GF-D8 (cell line): ENCODE measurements around the gene LSP1.

Source experiments
- DNase-seq: peaks from one replicate; lab custom pipeline; 2025; lab: John Stamatoyannopoulos, UW

Gene LSP1

DNA sequence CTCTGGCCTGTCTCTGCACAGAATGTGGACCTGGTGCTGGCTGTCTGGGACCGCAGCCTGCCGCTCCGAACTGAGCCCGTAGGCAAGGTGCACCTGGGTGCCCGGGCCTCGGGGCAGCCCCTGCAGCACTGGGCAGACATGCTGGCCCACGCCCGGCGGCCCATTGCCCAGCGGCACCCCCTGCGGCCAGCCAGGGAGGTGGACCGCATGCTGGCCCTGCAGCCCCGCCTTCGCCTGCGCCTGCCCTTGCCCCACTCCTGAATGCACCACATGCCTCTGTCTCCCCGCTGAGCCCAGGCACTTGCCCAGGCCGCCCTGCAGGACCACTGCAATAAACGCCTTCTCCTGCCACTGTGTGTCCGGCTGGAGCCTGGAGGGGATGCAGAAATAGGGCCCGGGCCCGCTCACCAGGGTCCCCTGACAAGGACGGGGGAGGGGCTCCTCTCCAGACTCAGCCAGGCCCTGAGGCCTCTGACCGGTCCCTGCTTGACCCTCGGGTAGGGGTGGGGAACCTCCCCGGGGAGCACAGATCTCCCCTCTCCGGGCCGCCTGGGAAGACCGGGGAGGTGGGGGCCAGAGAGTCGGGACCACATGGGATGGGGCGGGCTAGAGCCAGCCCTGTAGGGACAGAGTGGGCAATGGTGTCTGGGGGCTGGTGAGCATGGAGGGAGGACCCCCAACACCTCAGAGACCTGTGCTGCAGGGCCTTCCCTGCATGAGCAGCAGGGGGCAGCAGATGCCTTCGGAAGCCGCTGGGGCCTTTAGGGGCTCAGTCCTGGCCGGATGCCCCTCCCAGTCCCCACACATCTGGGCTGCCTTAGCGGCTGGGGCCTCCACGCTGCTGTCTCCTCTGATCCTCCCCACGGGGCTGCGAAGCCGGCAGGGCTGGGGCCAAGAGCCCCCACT is 15.5 kb upstream of the LSP1 start:
- DNase-seq = no peak

DNA sequence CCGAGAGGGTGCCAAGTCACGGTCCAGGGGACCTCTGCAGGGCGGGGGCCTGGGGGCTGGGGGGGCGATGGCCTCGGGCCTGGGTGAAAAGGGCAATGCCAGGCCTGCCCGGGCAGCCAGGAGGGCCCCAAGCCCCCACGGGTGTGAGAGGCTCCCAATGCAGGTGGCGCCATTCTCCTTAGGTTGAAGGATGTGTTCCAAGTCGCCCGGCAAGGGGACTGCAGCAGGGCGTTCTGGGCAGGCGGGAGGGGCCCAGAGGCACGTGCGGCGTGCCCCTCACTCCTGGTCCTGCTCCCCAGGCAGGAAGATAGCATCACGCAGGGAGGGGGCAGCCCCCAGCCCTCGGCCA is 14.8 kb upstream of the LSP1 start:
- DNase-seq = no peak

DNA sequence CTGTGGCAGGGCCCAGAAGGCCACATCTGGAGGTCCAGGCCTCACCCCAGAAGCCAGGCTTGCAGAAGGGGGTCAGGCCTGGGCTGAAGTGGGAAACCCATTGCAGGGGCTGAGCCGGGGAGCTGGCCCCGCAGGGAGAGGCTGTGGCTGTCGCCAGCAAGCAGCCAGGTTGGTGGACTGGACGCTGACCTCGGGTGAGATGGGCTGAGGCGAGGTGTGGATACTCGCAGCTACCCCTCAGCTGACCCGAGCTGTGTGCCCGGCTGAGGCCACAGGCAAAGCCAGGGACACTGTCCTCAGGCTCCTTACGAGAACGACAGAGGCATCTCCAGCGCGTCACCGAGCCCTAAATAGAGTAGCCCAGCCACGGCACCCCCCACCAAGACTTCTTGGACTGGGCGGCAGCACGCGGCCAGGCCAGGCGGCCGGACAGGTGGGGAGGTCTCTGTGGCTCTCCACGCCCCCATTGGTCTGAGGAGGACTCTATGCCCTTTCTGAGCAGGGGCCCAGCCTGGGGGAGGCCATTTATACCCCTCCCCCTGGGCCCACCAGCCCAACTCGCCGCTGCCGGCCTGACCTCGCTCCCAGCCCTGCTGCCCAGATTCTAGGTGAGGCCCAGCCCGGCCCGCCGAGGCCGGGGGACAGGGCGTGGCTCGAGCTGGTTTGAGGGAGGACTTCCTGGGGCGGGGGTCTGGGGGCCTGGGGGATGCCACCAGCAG is 14.3 kb upstream of the LSP1 start, which contains the start of gene TNNI2:
Gene TNNI2, plus strand, starts transcription at position 556 of the 719 bp plus-strand sequence. CDS start 716 bp downstream, outside the sequence.
- no peak for DNase-seq

DNA sequence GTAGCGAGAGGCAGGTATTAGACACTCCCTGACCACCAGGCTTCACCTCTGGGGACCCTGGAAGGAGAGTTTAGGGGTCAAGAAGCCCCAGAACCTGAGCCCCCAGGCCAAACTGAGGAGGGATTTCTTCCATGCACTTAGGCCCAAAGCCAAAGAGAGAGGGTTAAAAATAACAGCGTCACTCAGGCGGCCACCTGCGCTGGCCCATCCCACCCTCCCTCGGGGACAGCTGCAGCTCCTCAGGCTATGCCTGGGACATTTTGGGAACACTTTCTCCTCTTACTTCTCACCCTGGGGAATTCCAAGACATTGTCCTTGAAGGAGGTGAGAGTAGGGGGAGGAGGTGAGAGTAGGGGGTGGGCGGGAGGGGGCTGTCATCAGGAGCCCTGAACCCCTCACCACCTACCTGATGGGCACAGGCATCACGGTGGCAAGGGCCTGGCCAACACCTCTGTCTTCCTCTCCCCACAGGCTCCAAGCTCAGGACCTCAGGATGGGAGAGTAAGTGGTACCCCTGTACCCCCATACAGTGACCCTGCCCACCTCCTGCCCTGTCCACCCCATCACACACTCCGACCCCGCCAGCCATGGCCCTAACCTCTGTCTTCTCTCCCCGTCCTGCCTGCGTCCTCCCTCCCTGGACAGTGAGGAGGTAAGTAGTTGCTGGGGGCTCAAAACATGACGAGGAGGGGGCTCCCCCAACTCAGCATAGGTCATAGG is 13.5 kb upstream of the LSP1 start:
- DNase-seq = no peak

DNA sequence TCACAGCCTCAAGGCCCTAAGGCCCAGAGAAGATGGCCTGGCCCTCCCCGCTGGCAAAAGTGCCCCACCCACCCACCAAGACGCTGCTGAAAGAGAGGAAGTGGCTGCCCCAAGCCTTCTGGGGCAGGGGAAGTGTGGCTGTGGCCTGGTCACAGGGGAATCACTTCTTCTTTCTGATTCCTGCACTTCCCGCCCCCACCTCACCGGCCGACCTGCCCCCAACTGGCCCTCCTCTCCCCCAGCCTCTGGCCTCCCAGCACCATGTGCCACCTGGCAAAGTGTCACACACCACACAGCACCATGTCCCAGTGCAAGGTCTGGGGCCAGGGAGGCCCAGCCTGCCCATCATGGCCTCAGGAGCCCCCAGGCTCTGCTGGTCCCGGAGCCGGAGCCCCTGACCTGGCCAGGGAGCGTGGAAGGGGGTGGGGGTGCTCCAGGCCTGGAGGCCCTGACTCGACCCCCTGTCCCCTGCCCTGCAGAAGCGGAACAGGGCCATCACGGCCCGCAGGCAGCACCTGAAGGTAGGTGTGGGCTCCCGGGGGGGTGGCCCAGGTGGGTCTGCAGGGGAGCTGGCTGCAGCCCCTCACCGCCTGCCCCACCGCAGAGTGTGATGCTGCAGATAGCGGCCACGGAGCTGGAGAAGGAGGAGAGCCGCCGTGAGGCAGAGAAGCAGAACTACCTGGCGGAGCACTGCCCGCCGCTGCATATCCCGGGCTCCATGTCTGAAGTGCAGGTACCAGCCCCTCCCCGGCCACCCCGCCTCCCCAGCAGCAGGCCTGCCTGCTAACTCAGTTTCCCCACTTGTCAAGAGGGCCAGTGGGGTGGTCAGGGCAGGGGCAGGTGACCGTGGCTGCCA is 12.7 kb upstream of the LSP1 start:
- DNase-seq = peak; percentile 8

DNA sequence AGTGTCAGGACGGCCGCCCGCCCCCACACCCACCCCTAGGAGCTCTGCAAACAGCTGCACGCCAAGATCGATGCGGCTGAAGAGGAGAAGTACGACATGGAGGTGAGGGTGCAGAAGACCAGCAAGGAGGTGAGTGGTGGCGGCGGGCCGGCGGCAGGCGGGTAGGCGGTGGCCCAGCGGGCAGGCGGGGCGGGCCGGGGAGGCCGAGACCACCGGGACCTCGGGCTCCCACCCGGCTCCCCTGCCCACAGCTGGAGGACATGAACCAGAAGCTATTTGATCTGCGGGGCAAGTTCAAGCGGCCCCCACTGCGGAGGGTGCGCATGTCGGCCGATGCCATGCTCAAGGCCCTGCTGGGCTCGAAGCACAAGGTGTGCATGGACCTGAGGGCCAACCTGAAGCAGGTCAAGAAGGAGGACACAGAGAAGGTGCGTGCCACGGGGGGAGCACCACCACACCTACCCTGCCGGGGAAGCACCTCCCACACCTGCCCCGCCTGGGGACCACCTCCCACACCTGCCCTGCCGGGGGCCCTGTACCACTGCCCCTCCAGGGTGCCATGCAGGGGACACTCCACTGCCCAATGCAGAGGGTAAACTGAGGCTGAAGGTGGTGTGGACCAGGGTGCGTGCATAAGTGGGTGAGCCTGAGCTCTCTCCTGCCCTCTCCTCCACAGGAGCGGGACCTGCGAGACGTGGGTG is 12.0 kb upstream of the LSP1 start:
- no peak for DNase-seq

DNA sequence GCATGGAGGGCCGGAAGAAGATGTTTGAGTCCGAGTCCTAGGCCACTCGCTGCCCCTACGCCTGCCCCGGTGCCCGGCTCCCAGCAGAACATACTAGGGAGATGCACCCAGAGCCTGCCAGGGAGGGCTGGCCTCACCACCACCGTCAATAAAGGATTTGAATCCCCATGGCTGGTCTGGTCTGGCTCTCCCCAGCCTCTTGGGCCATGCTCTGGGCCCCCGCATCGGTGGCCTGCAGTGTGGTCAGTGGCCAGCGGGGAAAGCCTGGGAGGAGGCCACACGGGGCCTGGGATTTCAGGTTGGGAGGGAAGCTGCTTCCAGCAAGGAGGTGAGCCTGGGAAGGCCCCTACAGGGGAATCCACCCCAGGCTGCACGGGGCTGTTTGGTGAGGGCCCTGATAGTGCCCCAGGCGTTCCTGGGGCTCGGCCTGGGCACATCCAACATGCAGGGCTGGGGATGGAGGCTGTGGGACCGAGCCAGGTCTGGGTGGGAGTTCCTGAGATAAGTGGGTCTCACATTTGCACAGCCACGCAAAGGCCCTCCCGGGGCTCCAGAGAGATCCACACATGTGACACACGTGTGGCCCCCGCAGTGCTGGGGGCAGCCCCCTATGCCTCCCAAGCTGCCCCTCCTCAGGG is 11.3 kb upstream of the LSP1 start:
- no peak for DNase-seq

DNA sequence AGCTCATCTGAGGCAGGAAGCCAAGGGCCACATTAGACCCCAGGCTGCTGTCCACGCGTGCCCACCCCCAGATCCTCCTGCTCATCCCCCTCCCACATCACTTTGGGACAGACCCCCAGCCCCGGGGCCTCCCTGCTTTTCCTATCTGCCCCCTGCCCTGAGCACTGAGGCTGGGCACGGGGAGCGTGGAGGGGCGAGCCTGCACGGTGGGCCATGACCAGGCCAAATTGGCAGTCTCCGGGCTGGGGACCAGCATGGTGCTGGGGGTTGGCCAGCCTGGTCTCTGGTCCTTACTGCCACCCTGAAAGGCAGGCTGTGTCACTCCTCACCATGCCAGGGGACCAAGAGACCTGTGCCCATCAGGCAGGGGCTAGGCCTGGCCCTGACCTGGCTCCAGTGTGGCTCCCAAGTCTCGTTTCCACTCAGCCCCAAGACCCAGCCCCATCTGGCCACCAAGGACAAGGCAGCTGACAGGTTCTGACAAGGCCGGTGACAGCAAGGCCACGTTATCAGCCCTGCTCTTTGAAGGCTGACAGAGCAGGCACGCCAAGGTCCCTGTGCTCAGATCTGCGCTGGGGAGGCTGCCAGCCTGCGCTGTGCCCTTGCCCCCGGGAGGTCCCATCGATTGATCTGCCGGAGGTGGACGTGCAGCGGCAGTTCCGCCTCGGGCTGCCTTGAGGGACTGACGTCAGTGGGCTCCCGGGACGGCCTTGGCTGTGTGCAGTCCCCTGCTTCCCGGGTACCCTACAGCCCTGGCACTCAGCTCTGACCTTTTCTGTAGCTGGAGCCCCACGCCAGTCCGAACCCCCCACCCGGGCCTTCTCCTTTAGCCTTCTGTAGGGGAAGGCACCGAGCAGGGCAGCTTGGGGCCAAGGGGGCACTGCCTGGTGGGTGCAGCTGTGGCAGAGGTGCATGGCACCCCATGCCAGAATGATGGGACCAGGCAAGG is 10.5 kb upstream of the LSP1 start:
- DNase-seq = no peak

DNA sequence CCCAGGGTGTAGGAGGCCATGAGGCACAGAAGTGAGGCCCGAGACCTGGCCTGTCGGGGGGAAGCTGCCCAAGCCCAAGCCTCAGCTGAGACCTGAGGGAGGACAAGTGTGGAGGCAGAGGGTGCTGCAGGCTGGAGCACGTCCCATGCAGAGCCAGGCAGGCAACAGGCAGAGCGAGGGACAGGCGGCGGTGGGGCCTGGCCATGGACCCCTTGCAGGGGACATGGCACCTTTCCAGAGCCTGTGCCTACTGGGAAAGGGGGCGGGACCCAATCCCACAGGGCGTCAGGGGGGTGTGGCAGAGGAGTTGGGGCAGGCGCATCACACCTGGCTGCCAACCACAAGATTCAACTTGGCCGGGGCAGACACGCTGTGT is 9.8 kb upstream of the LSP1 start:
- DNase-seq = no peak

DNA sequence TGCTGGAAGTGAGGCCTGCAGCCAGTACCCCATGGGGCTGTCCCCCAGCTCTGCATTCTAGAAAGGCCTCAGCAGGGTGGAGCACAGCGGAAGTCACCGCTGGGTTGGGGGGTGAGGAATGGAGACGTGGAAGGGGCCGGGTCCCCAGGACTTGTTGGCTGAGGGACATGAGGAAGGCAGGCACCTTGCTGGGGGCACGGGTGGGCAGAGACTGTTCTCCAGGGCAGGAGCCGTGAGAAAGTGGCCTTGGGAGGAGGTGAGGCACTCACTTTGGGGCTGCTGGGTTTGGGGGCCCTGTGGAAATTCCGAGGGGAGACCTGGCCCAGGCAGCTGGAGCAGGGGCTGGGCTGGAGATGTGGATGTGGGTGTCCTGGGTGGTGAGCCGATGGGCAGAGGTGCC is 9.1 kb upstream of the LSP1 start:
- no peak for DNase-seq

DNA sequence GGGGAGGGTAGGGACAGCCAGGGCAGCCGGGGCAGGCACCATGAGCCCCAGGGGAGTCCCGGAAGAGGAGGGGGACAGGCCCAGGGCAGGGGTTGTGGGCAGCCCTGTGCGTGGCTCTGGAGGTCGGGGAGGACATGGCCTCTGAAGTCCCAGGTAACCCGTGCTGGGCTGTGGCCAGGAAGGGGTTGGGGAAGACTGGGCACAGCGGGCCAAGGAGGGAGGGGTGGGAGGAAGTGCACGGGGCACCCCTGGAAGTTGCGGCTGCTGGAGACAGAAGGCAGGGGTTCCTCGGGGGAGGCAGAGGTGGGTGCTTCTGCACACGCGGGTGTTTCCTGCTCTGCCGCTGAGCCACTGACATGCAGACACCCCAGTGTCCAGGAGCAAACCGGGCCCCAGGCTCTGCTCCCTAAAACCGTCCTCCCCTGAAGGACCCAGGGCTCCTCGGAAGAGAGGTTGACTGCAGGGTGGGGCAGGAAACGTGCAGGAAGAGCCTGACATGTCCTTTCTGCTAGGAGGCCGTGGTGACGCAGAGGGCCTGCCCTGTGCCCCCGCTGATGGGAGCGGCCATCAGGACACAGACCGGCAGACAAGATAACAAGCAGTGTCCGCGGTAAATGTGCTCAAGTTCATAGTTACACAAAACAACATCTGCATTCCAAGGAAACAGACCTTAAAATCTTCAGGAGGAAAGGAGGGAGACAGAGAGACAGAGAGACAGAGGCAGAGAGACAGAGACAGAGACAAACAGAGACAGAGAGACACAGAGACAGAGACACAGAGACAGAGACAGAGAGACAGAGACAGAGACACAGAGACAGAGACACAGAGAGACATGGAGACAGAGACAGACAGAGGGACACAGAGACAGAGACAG is 8.4 kb upstream of the LSP1 start:
- no peak for DNase-seq

DNA sequence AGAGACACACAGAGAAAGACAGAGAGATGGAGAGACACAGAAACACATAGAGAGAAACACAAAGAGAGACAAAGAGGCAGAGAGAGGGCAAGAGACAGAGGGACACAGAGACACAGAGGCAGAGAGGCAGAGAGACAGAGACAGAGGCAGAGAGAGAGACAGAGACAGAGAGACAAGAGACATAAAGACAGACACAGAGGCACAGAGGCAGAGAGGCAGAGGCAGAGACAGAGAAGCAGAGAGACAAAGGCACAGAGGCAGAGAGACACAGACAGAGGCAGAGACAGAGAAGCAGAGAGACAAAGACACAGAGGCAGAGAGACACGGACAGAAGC is 7.8 kb upstream of the LSP1 start:
- no peak for DNase-seq

DNA sequence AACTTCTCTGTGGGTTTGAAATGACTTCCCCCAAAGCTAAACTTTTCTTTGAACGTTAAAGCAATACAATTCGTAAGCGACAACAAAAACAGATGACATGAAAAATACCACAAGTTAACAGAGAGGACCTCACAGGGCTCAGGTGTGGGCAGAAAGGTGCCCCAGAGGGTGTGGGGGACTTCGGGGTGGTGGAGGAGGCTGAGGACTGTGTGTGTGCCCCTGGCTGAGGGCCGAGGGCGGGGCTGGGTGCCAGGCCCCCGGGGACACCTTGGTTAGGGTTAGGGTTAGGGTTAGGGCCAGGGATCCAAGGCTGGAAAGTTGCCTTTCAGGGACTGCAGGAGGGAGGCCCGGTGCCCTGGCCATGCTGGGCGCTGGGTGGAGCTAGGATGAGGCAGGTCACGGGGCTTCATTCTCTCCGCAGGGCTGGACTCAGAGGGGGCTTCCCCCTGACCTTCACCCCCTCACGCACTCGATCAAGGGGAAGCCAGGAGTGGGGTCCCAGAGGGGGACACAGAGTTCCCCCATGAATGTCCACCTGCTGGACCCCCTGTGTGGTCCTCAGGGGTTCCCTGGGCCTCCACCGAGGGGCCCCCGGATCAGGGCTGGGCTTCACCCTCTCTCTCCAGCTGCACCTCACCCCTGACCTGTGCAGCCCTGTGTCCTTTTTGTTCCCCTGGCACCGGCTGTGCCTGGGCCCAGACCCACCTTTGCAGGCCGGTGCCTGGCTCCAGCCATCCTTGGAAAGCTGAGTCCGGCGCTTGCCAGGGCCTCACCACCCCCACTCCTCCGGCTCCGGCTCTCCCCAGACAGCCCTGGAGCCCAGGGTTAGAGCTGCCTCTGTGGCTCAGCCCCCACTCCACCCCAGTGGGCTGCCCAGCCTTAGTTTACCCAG is 7.1 kb upstream of the LSP1 start:
- no peak for DNase-seq

DNA sequence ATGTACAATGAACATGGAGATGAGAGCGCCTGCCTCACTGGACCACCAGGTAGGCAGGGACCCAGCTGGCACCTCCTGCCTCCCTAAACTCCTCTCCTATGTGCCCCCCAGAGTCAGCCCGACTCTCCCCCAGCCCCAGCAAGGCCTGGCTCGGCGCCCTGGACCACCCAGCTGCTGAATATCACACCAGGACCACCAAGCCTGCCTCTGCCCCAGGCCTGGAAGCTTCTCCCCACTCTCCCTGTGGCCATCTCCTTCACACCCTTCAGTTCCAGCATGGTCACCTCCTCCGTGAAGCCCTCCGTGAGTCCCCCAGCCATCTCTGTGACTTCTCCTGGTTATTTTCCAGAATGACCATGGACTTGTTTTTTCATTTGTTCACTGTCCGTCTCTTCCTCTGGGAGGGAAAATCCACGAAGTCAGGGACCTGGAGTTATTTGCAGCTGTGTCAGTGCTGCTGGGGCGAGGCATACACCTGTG is 6.4 kb upstream of the LSP1 start:
- DNase-seq = no peak

DNA sequence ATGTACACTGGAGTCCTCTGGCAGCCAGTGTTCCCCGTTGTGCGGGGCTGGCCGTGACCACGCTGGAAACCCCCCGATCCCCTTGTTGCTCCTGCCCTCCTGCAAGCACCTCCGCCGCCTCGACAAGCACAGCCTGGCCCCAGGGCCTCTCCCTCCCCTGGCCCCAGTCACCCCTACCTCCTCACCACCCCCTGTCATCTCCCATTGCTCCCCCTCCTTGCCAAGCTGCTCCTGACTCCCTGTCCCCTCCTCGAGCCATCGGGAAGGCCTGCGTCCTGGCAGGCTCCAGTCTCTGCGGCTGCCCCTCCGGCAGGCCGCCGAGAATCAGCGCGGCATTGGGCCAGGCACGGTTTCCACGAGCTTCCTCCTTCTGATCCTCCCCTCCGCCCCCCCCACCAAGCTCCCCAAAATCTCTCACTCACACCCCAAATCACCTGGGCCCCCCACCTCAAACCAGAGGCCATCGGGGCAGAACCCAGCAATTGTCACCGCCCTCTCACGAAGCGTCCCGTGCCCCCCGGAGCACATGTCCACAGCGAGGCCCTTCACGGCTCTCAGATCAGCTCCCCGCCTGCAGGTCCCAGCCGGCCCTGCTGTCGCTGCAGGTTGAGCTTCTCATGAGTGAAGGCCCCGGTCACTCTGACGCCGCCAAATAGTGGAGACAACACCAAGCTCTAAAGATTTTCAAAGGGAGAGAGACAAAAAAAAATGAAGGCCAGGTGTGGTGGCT is 5.7 kb upstream of the LSP1 start:
- DNase-seq = no peak

DNA sequence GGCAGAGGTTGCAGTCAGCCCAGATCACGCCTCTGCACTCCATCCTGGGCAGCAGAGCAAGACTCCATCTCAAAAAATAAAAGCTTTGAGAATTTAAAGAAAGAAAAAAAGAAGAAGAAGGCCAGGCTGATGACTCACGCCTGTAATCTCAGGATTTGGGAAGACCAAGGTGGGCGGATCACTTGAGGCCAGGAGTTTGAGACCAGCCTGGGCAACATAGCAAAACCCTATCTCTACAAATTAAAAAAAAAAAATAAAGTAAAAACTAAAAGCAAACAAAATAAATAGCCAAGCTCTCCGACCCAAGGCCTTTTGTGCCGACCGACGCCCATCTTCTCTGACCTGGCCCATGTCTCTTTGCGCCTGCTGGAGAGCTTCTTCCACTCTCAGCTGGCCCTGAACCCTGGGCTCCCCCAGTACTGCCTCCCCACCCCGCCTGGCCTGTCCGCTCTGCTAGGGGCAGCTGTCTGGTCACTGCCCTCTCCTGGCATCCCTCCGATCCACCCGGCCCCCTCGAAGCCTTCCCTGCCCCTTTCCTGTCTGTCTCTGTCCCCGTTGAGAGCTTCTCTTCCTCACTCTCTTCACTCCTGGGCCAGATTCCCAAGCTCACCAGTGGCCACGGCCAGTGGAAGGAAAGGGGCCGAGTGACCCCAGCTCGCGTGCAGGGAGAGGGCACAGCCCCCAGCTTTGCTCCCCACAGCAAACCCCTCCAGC is 4.8 kb upstream of the LSP1 start:
- no peak for DNase-seq
